GM23248 (cell line): ENCODE data around the gene CARS1.

Experiments used
- EZH2 ChIP-seq: fragments of 200-600 bp; sonication (generic); IDR thresholded peaks from 2 replicates; pipeline ENCODE4 v1.6.1; 2018; ENCODE audit warnings: antibody characterized with exemption, mild to moderate bottlenecking; ENCODE audit not compliant: insufficient read depth, poor library complexity, severe bottlenecking
- EZH2phosphoT487 ChIP-seq: fragments of 200-600 bp; sonication (generic); IDR thresholded peaks from 2 replicates; pipeline ENCODE4 v1.6.1; 2018; ENCODE audit warnings: antibody characterized with exemption, moderate library complexity, mild to moderate bottlenecking, low read depth; ENCODE audit not compliant: insufficient read depth

GRCh38 chr11:3077846-3078440 is 20.7 kb upstream of the CARS1 start:
- TF ChIP-seq EZH2phosphoT487 (no peak), EZH2 (no peak)
